H1 (cell line): ENCODE data around the gene DCLRE1A. TPM values are rescaled to one million over a fixed set of nuclear protein-coding genes. Genes with fewer than 3 reads are reported as not detected.

Experiments
- BRCA1 ChIP-seq: IDR thresholded peaks from 2 replicates; pipeline ENCODE4 v1.6.1; 2012; ENCODE audit warnings: low read depth, low read length, improper control_type of control experiment
- CHD7 ChIP-seq: fragments of 300-600 bp; sonication (generic); IDR thresholded peaks from 2 replicates; pipeline ENCODE4 v1.7.1; 2012; ENCODE audit warnings: low read length, moderate library complexity, mild to moderate bottlenecking, inconsistent platforms; ENCODE audit not compliant: insufficient replicate concordance
- CTCF ChIP-seq, 3 experiments: IDR thresholded peaks; 1 replicate in 2 of 3; 2 replicates in 1 of 3; pipeline versions ENCODE4 v1.5.1 to v1.6.1; 2011; ENCODE audit warnings: low read length in 3 of 3, mild to moderate bottlenecking in 3 of 3, inconsistent platforms in 2 of 3, low read depth in 1 of 3, moderate library complexity in 1 of 3; ENCODE audit not compliant: insufficient read depth in 1 of 3; ENCODE audit errors: control extremely low read depth in 1 of 3
- MAX ChIP-seq: IDR thresholded peaks from 2 replicates; pipeline ENCODE4 v1.6.1; 2012; ENCODE audit warnings: inconsistent platforms
- TEAD4 ChIP-seq: IDR thresholded peaks from 2 replicates; pipeline ENCODE4 v1.6.1; 2012; ENCODE audit warnings: low read depth, low read length, inconsistent platforms, mixed read lengths
- polyA plus RNA-seq, 7 experiments: library from polyadenylated mRNA; depleted of rRNA in 3 of 7; stranded (reverse) in 5 of 7; unstranded in 2 of 7; fragments of >200 nt in 5 of 7; fragments of 200-250 nt in 2 of 7; gene quantifications; 1 replicate in 5 of 7; 2 replicates in 1 of 7; 4 replicates in 1 of 7; pipeline versions ENCODE4 v1.2.1 to v1.2.3, GENCODE V29; 2011 to 2013; ENCODE audit warnings: missing spikeins in 2 of 7, mixed read lengths in 2 of 7
- total RNA-seq: library from RNA; stranded (reverse); fragmentation: NEBNext Ultra II Directional; extraction: Animal tissue kit (Norgen Biotek cat#: 25700); gene quantifications from 2 replicates; pipeline ENCODE4 v1.2.1, GENCODE V29; 2021

Gene DCLRE1A
- total and polyA plus RNA-seq, 2 of the 8 experiments (the other 6 are each of a cell fraction or from before 2014, with no cell fraction given): 8.1 to 10.1 TPM

GRCh38 chr10:113858541-113858940 lies 4.7 kb upstream of the DCLRE1A start (continued):
- TF ChIP-seq CHD7 (no peak), TEAD4 (no peak), CTCF (IDR thresholded peaks at IDR 0.05; ENCODE audit: control extremely low read depth in 1 of 3, insufficient read depth in 1 of 3, low read depth in 1 of 3, low read length in 3 of 3) (no peak), BRCA1 (no peak), MAX (no peak)
